ENCODE measurements around the gene FRMD4A.

GRCh38 chr10:14022954-14023672 is 307.6 kb downstream of the FRMD4A start:
- no peak for TF ChIP-seq EZH2phosphoT487 (IDR thresholded peaks at IDR 0.05; ENCODE audit: insufficient read depth, low read depth)
- no peak for TF ChIP-seq EZH2 (IDR thresholded peaks at IDR 0.05; ENCODE audit: insufficient read depth, poor library complexity, severe bottlenecking)
